NCI-H1930 (cell line): ENCODE measurements around the gene PAPSS2.

Experiments used
- DNase-seq, 2 experiments: peaks; one replicate each; lab custom pipeline; 2025; lab: John Stamatoyannopoulos, UW

Gene PAPSS2

DNA sequence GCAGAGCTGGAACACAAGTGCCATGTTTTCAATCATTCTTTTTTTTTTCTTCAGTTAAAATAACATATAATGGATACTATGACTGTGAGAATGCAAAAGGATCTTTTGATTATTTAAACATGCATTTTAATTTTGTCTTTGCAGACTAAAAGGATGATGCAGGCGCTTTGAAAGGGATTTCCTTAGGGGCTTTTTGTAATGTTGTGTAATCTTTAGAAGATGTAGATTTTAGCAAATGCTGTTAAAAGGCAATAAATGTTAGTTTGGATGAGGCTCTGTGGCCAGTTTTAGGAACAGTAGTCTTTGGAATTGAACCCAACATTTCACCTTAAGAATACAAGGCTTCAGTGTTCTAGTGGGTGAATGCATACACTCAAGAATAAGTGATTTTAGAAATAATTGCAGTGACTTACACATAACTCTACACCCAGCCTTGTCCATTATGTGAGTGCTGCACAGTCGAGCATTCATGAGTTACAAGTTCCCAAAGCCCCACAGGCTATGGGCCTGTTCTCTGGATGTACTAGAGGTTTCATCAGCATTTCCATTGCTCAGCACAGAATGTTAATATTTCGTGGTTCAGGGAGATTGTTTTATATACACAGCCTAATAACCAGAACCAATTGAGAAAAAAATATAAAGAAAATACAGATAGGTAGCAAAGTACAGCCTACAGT, 11.6 kb downstream of the PAPSS2 start:
- DNase-seq: no peak

DNA sequence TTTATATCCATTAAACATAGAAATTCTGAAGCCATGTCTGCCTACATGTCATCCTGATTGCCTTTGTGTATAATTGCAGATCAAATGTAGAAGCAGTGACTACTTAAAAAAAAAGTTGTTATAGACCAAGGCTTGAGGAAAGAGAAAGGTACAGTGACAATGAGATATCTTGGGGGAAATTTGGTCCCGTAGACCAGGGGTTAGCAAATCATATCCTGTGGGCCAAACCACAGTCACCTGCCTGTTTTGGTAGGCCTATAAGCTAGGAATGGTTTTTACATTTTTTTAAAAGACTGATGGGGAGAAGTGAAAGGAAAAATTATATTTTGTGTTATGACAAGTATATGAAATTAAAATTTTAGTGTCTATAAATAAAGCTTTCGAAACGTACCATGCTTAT, 12.9 kb downstream of the PAPSS2 start:
- no peak for DNase-seq

DNA sequence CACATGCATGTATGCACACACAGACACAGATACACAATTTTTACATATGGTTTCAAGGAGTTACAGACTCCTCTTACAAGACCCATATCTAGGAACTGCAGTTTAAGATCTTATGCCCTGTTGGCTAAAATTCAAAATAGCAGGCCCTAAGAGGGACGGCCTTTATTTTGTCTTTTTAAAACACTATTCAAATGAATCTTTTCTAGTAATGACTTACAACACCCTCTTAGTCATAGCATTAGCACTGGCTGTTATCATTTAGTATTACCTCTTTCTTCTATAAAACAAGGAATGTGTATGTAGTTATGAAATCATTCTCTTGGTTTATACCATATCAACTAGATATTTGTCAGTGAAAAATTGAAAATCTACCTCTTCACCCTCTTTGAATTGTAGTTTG, 15.3 kb downstream of the PAPSS2 start:
- DNase-seq: no peak

DNA sequence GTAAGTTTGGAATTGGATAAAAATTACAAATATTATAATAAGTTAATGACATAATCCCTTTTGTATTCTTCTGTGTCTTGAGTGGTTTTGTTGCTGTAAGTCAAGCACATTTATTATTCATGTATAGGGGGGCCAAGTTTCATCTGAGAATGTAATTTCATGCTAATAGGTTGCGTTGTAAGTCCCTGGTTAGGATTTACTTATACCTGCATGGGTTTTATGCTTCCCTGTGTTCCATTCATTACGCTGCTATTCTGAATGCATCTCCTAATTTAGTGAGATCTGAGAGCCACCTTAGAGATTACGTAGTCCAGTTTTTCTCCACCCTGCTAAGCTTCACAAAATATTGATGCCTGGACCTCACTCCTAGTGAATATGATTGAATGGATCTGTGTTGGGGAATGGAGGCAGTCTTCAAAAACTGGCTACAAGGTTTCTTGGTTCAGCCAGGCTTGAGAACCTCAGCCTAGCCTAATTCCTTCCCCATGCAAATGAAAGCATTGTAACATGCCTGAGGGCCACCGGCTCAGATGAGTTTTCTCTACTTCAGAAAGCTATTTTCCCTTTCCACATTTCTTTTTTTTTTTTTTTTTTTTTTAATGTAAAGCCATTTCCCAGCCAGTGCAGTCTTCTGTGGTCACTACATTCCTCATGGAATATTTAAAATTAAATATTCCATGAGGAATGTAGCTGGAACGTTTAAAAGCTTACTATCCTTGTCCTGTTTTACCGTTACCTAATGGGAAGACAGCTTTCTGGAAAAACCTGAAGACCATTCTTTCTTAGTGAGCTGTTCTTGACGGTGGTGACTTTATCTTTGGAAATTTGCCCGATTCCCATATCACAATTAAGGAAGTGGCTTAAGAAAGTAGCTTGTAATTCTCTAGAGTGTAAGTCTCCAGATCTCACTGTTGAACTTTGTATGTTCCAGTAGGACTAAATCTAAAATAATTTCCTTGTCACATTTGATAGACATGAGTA, 16.0 kb downstream of the PAPSS2 start:
- no peak for DNase-seq

DNA sequence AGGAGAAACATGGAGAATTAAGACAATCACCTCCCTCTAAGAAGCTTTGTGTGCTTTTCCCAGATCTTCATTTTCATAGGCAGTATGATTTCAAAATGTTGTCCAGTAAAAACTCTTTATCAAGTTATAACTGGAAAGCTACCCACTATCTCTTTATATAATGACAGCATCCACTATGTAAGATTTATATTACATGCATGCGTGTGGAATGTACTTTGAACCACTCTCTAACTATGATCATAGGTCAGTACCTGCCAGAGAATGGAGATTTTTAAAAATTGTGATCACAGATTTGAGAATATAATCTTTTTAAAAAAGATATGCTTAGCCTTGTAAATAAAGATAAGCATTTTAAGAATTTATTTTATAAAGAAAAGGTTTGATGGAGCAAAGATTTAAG, 17.9 kb downstream of the PAPSS2 start:
- no peak for DNase-seq

DNA sequence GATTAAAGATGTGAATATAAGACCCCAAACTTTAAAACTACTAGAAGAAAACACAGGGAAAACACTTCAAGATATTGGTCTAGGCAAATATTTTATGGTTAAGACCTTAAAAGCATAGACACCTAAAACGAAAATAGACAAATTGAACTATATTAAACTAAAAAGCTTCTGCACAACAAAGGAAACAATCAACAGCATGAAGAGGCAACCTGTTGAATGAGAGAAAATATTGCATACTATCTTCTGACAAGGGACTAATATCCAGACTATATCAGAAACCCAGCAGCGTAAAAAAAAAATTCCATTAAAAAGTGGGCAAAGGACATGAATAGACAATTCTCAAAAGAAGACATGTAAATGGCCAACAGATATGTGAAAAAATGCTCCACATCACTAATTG, 18.6 kb downstream of the PAPSS2 start:
- DNase-seq: no peak

DNA sequence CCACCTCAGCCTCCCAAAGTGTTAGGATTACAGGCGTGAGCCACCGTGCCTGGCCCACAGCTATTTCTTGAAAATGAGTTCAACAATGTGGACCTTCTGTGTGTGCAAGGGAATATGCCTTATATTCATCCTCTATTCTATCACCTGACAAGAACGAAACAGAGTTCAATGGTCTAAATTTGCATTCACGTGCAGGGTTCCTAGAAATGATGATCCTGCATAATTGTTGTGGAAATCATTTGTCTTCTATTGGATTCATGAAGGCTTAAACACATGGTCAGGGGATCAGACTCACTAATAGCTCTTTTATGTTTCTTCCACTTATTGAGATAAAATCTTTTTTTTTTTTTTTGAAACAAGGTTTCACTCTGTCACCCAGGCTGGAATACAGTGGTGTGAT, 23.7 kb downstream of the PAPSS2 start:
- no peak for DNase-seq

DNA sequence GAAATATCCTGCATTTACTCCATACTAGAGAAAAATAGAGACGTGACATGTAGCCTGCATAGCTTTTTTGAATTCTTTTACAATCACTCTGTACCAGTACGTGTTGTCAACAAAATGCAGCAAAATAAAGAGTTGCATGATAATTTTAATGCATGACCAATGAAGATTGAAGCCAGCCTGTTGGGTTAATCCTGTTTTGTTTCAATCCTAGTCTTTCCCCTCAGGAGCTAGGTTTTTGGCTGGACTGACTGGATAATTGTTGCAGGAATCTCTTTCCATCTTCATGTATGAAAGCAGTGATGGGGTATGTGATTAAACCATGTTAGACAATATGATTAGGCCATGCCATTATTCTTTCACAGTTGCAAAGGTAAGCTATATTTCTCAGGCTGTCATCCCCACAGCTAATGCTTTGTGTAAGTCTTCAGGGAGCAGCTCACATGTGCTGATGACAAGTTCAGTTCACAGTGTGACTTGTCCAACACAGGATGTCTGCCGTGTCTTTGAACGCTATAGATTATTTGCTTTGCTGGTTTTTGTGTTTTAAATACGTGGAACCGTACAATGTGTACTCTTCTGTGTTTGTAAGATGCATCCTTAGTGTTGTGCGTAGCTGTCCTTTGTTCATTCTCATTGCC, 24.4 kb downstream of the PAPSS2 start:
- DNase-seq: no peak

DNA sequence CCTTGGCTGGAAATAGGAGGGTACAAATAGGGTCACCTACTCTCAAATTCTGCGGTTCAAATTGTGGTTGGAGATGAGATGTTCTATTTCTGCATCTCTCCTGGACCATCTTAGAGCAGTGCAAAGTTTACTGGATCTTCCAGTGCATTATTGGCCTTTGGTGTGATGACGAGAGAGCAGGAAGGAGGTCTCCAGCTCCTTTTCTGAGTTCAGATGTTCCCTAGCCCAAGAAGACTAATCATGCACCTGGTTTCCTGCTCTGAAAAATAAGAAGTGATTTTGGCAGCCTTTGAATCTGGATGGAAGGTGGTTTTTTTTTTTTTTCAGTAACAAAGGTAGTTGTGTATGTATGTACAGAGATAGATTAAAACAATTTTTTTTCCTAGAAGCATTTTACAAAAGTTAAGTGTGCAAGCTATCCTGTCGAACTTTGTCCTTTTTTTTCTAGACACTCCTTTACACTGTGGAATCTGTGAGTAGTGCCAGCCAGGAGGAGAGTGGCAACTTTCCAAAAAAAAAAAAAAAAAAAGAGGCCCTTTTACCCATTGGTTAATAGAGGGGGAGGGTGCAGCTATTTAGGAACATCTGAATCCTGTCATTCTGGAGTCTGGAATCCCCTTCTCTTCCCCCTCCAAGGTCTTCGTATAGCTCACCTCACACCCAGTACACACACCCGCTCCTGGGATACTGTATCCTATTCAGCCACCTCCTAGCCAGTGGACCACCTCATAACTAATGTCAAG, 26.3 kb downstream of the PAPSS2 start:
- DNase-seq: no peak

DNA sequence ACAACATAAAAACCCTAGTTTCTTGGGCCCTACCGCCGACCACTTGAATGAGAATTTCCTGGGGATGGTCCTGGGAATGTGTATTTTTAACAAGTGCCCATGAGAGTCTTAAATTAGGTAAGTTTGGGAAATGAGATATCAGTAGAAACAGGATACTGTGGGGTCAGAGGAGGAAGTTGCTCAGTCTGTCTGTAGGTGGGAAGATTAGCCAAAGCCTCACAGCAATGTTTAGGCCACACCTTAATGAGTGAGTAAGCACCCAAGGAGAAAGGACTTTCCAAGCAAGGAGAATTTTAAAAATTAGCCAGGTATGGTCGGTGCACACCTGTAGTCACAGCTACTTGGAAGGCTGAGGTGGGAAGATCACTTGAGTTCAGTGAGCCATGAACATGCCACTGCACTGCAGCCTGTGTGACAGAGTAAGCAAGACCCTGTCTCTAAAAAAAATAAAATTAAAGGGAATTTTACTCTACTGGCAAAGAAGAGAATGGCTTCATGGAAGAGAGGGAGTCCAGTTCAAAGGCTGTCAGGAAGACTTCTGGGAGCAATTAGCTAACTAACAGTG, 31.9 kb downstream of the PAPSS2 start:
- no peak for DNase-seq

DNA sequence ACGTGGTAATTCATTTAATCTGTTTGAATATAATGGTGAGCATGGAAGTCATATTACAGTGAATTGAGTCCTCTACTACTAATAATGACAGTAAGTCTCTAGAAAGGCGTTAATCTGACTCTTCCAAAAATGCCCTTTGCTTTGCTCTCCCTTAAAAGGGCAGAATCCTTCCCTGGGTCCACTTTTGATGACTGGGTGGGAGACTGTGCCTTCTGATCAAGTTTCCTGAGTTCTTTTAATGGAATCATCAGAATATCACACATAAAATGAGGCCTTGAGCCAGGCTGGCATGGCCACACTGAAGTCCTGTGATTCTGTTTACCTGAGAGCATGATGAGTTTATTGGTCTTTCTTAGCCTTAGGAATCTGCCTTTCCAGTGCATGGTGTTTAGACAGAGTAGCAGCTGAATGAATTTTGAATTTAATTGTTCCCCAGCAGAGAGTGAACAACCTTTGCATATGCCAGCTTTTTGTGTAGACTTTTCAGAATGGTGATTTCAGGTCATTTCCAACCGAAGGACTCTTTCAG, 33.3 kb downstream of the PAPSS2 start:
- no peak for DNase-seq

DNA sequence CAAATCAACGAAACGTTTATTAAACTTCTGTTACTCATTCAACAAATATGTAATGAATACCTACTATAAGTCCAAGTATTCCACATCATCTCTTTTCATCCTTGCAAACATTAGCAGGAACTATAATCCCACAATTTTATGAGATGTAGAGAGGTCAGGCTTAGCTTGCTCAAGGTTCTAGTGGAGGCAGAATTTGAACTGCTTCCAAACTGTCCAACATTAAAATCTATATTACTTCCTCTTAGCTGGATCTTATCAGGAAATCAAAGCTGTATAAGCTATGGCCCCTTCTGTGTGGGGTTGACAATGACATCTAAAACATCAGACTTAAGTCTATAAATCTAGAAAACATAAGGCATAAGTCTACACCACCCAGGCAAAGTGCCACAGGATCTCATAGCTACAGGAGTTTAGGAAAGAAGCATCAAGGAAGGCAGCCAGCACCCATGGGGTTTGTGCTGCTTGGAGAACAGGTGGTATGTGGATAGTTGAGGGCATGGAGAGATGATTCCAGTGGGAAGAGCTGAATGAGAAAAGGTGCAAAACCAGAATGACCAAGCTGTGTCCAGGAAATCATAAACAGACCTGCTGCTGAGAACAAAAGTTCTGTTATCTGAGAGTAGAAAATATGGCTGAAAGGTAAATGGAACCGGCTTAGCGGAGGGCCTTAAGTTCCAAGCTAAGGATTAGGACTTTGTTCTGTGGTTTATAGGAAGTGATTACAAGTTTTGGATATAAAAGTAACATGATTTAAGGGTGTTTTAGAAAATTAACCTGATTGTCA, 34.5 kb downstream of the PAPSS2 start:
- no peak for DNase-seq

DNA sequence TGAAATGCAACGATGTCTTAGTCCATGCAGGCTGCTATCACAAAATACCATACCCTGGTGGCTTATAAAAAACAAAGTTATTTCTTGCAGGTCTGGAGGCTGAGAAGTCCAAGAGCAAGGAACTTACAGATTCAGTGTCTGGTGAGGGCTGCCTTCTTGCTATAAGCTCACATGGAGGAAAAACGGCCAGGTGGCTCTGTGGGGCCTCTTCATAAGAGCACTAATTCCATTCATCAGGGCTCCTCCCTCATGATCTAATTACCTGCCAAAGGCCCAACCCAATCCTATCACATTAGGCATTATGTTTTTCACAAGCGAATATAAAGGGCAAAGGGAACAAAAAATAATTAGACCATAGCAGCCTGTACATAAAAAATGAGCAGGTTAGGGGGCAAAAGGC, 35.4 kb downstream of the PAPSS2 start:
- DNase-seq: no peak

DNA sequence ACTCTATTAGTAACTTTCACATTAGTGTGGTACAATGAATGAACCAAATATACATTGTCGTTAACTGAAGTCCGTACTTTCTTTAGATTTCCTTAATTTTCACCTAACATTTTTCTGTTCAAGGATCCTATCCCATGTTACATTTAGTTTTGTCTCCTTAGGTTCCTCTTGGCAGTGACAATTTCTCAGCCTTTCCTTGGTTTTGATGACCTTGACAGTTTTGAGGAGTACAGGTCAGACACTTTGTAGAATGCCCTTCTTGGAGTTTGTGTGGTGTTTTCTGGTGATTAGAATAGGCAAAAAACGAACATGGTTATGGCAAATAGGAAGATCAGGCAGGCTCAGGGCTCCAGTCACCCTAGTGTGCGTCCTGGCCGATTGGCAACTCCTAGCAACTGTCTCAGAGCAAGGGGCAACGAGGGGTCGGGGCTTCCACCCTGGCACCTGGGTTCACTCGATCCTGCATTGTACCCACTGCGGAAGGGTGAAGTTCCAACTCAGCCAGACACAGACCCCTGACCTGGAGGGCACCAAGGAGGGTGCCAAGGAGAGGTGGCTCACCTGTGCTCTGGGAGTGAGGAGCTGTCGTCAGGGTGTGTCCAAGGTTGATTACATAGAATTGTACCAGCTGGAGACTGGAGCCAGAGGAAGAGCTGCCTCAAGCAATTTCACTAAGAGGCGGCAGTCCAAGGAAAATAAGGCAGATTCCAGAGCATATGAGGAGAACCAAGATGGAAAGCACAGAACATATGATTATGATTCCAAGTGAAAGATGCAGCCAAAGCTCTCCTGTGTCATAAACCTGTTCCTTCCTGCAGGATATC, 37.5 kb downstream of the PAPSS2 start:
- no peak for DNase-seq

DNA sequence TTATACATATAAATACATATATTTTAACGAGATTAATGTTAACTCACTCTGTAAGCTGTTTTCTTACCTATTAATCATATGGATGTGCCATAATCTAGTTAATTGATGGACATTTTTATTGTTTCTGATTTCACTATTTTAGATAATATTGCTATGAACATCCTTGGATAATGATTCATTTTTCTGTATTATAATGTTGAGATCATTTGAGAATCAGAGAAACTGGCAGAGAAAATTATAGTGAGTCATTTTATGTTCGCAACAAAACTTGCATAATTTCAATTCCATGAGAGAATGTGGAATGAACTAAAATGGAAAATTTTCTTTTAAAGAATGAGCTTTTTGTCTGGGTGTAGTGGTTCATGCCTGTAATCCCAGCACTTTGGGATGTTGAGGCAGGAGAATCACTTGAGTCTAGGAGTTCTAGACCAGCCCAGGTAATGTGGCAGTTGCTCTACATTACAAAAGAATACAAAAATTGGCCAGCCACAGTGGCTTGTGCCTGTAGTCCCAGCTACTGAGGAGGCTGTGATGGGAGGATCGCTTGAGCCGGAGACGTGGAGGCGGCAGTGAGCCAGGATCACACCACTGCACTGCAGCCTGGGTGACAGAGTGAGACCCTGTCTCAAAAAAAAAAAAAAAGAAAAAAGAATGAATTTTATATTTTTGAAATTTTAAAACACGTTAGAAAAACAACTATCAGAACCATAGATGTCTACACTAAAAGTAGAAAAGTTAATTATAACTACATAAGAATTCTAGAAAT, 40.5 kb downstream of the PAPSS2 start:
- no peak for DNase-seq

DNA sequence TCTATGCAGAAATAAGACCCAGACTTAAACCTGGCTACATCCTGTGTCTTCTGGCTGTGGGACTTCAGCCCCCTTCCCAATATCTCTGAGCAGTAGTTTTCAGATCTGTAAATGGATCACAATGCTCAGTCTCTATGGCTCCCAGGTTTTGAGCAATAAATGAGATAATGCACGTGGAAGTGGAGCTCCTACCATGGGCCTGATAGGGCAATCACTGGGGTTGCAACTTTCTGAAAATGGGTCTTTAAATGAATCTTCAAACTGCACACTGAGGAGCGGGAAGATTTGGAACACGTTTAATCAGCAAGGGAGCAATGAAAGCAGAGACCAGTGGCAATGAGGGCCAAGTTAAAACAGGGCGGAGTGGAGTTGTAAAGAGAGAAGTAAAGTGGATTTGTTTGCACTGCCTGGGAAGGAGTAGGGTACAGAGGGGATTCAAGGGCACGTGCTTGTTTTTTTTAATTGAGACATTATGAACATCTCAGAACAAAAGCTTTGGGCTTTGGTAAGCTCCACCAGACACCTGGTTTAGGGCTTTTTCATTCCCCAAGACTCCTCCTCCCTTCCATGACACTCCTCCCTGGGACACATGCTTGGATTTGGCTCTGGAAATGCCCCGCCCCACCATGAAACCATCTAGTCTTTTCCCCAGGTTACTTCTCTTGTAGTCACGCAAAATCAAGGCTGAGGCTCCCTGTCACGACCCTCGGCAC, 42.7 kb downstream of the PAPSS2 start:
- no peak for DNase-seq

DNA sequence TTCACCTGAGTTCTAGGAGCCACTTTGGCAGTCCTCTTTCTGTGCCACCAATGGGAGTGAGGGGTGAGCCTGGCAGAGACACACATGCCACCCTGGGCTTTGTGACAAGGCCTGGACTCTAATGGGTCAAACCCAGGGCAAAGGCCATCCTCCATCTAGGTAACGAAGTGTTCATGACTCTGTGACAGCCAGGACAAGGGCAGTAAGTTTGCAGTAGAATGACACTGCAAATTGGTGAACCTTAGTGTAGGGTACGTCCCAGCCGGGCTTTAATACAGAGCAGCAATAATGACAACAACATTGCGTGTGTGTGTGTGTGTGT, 43.3 kb downstream of the PAPSS2 start:
- no peak for DNase-seq

DNA sequence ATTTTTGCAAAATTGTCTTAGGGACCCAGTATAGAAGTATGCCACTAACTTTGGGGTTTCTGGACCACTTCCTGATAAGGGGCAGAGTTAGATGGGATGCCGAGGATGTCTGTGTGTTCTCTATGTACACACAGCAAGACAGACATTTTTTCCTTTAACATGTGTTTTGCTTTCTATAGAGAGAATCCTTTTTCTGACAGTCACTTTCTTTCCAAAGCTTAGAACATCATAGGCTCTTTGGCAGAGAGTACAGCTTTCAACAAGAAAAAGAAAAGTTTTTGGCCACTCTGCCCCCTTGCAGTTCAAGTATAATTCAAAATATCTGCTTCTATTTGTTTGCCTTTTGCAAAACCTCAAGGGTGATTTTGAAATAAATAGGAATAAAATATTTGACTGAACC, 44.1 kb downstream of the PAPSS2 start:
- DNase-seq: no peak

DNA sequence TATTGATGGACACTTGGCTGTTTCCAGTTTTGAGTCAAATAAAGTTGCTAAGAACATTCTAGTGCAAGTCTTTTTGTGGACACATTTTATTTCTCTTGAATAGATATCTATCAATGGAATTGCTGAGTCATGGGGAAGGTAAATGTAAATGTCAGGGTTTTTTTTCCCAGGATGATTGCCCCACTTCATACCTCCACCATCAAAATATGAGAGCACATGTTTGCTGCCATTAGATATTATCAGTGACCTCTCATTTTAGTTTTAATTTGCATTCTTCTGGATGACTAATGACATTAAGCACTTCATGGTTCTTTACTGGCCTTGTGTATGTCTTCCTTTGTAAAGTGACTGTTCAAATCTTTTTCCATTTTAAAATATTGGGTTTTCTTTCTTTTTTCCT, 45.7 kb downstream of the PAPSS2 start:
- no peak for DNase-seq
